Measurements from ENCODE around the gene MIER2. TPM values are rescaled to one million over a fixed set of nuclear protein-coding genes. Genes with fewer than 3 reads are reported as not detected.
A peak's percentile ranks its signal among the peaks of the same experiment; 100 is the strongest.

Gene MIER2
- total and polyA plus RNA-seq, 10 donors: 19.2 to 66.5 (median 30.7) TPM

GRCh38 chr19:366951-367350 lies 22.4 kb upstream of the MIER2 start:
- DNase-seq: peak; percentile 44
- H3K4me1 ChIP-seq: no peaks in the 10 kb centered on the region
- H3K9me3 ChIP-seq: no peaks in the 10 kb centered on the region
- WGBS, 5 donors: 78 to 94% (median 87%) methylated on average over 8 of the region's 8 CpGs
- no peak overlapping the region for H3K4me3 ChIP-seq
- TF ChIP-seq POLR2A (IDR thresholded peaks at IDR 0.05): no peak
- no peak for TF ChIP-seq CTCF (IDR thresholded peaks at IDR 0.05 in 8 of 11, conservative IDR thresholded peaks at IDR 0.05 in 3 of 11)
- TF ChIP-seq POLR2AphosphoS5 (IDR thresholded peaks at IDR 0.05): no peak
- no peaks in the 10 kb centered on the region for H3K36me3 ChIP-seq
- intact Hi-C loops (cut with DNase I; ENCODE audit: low total_unique reads): no loop called here
- peaks cover 0 to 67% (median 0%) of the 10 kb centered on the region in 7 donors for H3K27me3 ChIP-seq (replicated peaks in 1 of 7)
- no peak overlapping the region for H3K27ac ChIP-seq

- WGBS, 5 donors: 90 to 95% (median 93%) methylated on average over 17 of the region's 17 CpGs
- Histone ChIP-seq H3K9me3 (no peaks in the 10 kb centered on the region), H3K27me3 (replicated peaks in 1 of 7) (peaks cover 0 to 67% (median 0%) of the 10 kb centered on the region in 7 donors), H3K36me3 (no peaks in the 10 kb centered on the region), H3K4me1 (no peaks in the 10 kb centered on the region), H3K4me3 (no peak overlapping the region), H3K27ac (no peak overlapping the region)
- DNase-seq: peak; percentile 3
- TF ChIP-seq POLR2AphosphoS5 (IDR thresholded peaks at IDR 0.05) (no peak), POLR2A (IDR thresholded peaks at IDR 0.05) (no peak), CTCF (IDR thresholded peaks at IDR 0.05 in 8 of 11, conservative IDR thresholded peaks at IDR 0.05 in 3 of 11) (no peak)
- intact Hi-C loops (cut with DNase I; ENCODE audit: low total_unique reads): no loop called here
Observed at GRCh38 chr19:366205-366783, 21.7 kb upstream of the MIER2 start.

GRCh38 chr19:364496-365287 lies 20.1 kb upstream of the MIER2 start:
- DNase-seq: peak; percentile 45
- H3K27me3 ChIP-seq (replicated peaks in 1 of 7): peaks cover 0 to 59% (median 0%) of the 10 kb centered on the region in 7 donors
- H3K9me3 ChIP-seq: no peaks in the 10 kb centered on the region
- no peak overlapping the region for H3K4me3 ChIP-seq
- no peaks in the 10 kb centered on the region for H3K36me3 ChIP-seq
- intact Hi-C loops (cut with DNase I; ENCODE audit: low total_unique reads): no loop called here
- 65 to 72% (median 70%) methylated on average over 17 of the region's 17 CpGs for WGBS, 5 donors
- TF ChIP-seq CTCF (IDR thresholded peaks at IDR 0.05 in 8 of 11, conservative IDR thresholded peaks at IDR 0.05 in 3 of 11) (no peak), POLR2AphosphoS5 (IDR thresholded peaks at IDR 0.05) (no peak), POLR2A (IDR thresholded peaks at IDR 0.05) (no peak)
- H3K4me1 ChIP-seq: no peaks in the 10 kb centered on the region
- H3K27ac ChIP-seq: no peak overlapping the region

GRCh38 chr19:362683-363082 lies 18.1 kb upstream of the MIER2 start:
- intact Hi-C loops (cut with DNase I; ENCODE audit: low total_unique reads): no loop called here
- Histone ChIP-seq H3K4me3 (no peak overlapping the region), H3K4me1 (no peaks in the 10 kb centered on the region), H3K27me3 (replicated peaks in 1 of 7) (peaks cover 0 to 58% (median 0%) of the 10 kb centered on the region in 7 donors), H3K27ac (no peak overlapping the region), H3K36me3 (no peaks in the 10 kb centered on the region), H3K9me3 (no peaks in the 10 kb centered on the region)
- WGBS, 5 donors: 80 to 91% (median 84%) methylated on average over 11 of the region's 11 CpGs
- TF ChIP-seq POLR2A (IDR thresholded peaks at IDR 0.05) (no peak), POLR2AphosphoS5 (IDR thresholded peaks at IDR 0.05) (no peak), CTCF (IDR thresholded peaks at IDR 0.05 in 8 of 11, conservative IDR thresholded peaks at IDR 0.05 in 3 of 11) (no peak)
- DNase-seq: peak; percentile 21
